A549 (cell line): ENCODE measurements around the gene RERE.

Experiments
- BHLHE40 ChIP-seq: IDR thresholded peaks from 2 replicates; pipeline ENCODE4 v1.6.1; 2012; ENCODE audit warnings: low read depth, low read length, inconsistent platforms
- E2F6 ChIP-seq: IDR thresholded peaks from 2 replicates; pipeline ENCODE4 v1.6.1; 2012; ENCODE audit warnings: low read depth, borderline replicate concordance
- EP300 ChIP-seq, 2 experiments: fragments of >200 bp; sonication (Bioruptor Twin); formaldehyde crosslinking; IDR thresholded peaks; 2 replicates in 1 of 2; 3 replicates in 1 of 2; pipeline ENCODE4 v1.6.1; 2016 to 2017
- ESRRA ChIP-seq: fragments of 150-350 bp; IDR thresholded peaks from 2 replicates; pipeline ENCODE4 v1.6.1; 2014; ENCODE audit warnings: mild to moderate bottlenecking, low read length, borderline replicate concordance
- FOSL2 ChIP-seq, 2 experiments: fragments of 450-650 bp in 1 of 2; fragments of >200 bp in 1 of 2; sonication (Bioruptor Twin) in 1 of 2; formaldehyde crosslinking; IDR thresholded peaks; 2 replicates each; pipeline versions ENCODE4 v1.5.0 to v1.6.1; 2016 to 2020; ENCODE audit warnings: mild to moderate bottlenecking in 1 of 2, moderate library complexity in 1 of 2
- HDAC2 ChIP-seq: fragments of 200-600 bp; sonication (generic); IDR thresholded peaks from 2 replicates; pipeline ENCODE4 v1.6.1; 2016
- MAFK ChIP-seq: fragments of 450-650 bp; IDR thresholded peaks from 2 replicates; pipeline ENCODE4 v1.6.1; 2014; ENCODE audit not compliant: partially characterized antibody
- PBX3 ChIP-seq: IDR thresholded peaks from 2 replicates; pipeline ENCODE4 v1.6.1; 2012
- RCOR1 ChIP-seq: fragments of 150-350 bp; IDR thresholded peaks from 2 replicates; pipeline ENCODE4 v1.6.1; 2014; ENCODE audit warnings: antibody characterized with exemption, low read length, low read depth
- SMC3 ChIP-seq: fragments of >200 bp; sonication (Bioruptor Twin); formaldehyde crosslinking; IDR thresholded peaks from 3 replicates; pipeline ENCODE4 v1.6.1; 2018; ENCODE audit warnings: inconsistent platforms
- ZFP36 ChIP-seq: fragments of 450-650 bp; IDR thresholded peaks from 2 replicates; pipeline ENCODE4 v1.6.1; 2014; ENCODE audit warnings: borderline replicate concordance; ENCODE audit not compliant: partially characterized antibody

- TF ChIP-seq HDAC2 (no peak), ZFP36 (no peak), BHLHE40 (no peak), RCOR1 (no peak), ESRRA (no peak), E2F6 (no peak), PBX3 (no peak), SMC3 (no peak), FOSL2 (IDR thresholded peaks at IDR 0.05) (no peak), FOSL2 (CRISPR knock-in tag; IDR thresholded peaks at IDR 0.05) (no peak), EP300 (IDR thresholded peaks at IDR 0.05) (no peak), MAFK (no peak)
Observed at GRCh38 chr1:8329858-8330257, 487.6 kb downstream of the RERE start.
